HG02798 (cell line): ENCODE results near the gene ATP1B1.

Experiments used
- ATAC-seq: cut with Tn5 transposase; IDR thresholded peaks from one replicate; pipeline ENCODE4 v1.9.1; 2021; ENCODE audit warnings: mild to moderate bottlenecking; ENCODE audit not compliant: unreplicated experiment, poor library complexity

Gene ATP1B1

DNA sequence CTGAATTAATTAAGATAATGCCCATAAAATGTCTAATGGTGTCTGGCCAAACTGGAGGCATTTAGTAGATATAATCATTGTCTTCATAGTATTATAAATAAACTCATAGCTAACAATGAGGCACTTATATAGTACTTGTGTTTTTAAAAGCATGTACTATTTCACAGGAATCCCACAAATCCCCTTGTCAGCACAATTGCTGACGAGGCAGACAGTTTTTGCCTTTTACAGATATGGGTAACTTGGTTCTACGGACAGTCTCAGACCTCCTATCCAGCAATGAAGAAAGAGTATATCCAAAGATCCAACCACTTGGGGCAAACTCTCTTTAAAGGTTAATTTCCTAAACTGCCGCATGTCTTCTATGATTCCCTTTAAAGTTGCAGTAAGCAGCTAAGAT is 73.7 kb downstream of the ATP1B1 start:
- no peak for ATAC-seq
